ENCODE results near the gene MON2. TPM values are rescaled to one million over a fixed set of nuclear protein-coding genes. Genes with fewer than 3 reads are reported as not detected.

Gene MON2
- total and polyA plus RNA-seq, 2 of the 8 experiments (the other 6 are each of a cell fraction or from before 2014, with no cell fraction given) = 3.8 to 21.8 TPM

GRCh38 chr12:62481843-62482540 is 15.4 kb downstream of the MON2 start:
- H3K23me2 ChIP-seq (ENCODE audit: low read depth, low read length) = no peaks in the 10 kb centered on the region; the same call in 1 of the 2 replicates
- 72% methylated on average over 4 of the region's 4 CpGs; no CpG with 5 or more reads in 1 of the 2 experiments for WGBS, 2 experiments (ENCODE audit: extremely low coverage in 1 of 2, insufficient coverage in 1 of 2, insufficient read length in 1 of 2, insufficient replicate concordance in 2 of 2, low coverage in 1 of 2, low lambda C conversion rate in 2 of 2, missing lambda C conversion rate in 1 of 2)
- H3K4ac ChIP-seq (replicated peaks; ENCODE audit: insufficient read length, low read depth, low read length) = no peak overlapping the region
- POLR2A ChIA-PET (ENCODE audit: partially characterized antibody) = interaction anchor here (1.0 kb wide), 1 partner anchor 32 kb away, joined by 3 read pairs; no protein-coding TSS in a partner anchor
- no peak overlapping the region for H3K23ac ChIP-seq (ENCODE audit: insufficient read length)
- H4K8ac ChIP-seq (ENCODE audit: extremely low read depth, insufficient read depth, low read length) = no peak overlapping the region
- TF ChIP-seq PHF8 (conservative IDR thresholded peaks at IDR 0.05; ENCODE audit: low read depth, low read length) = no peak
- no peak for TF ChIP-seq SP2 (IDR thresholded peaks at IDR 0.05; ENCODE audit: low read length)
- TF ChIP-seq HDAC2 (IDR thresholded peaks at IDR 0.05; ENCODE audit: borderline replicate concordance in 1 of 2, low read depth in 2 of 2, low read length in 2 of 2) = no peak
- TF ChIP-seq TAF7 (optimal IDR thresholded peaks at IDR 0.05; ENCODE audit: borderline replicate concordance, low read depth, low read length) = no peak
- TF ChIP-seq SUZ12 (IDR thresholded peaks at IDR 0.05; ENCODE audit: low read length) = no peak
- no peak for TF ChIP-seq RXRA (IDR thresholded peaks at IDR 0.05; ENCODE audit: insufficient read depth, low read depth, low read length)
- no peak for TF ChIP-seq NANOG (IDR thresholded peaks at IDR 0.05; ENCODE audit: insufficient read depth, low read depth, low read length, poor library complexity, severe bottlenecking)
- TF ChIP-seq EGR1 (IDR thresholded peaks at IDR 0.05; ENCODE audit: borderline replicate concordance, low read depth, low read length) = no peak
- TF ChIP-seq YY1 (IDR thresholded peaks at IDR 0.05; ENCODE audit: low read depth, low read length) = no peak
- TF ChIP-seq CHD1 (IDR thresholded peaks at IDR 0.05; ENCODE audit: low read depth, low read length) = no peak
- peaks cover 2% of the 10 kb centered on the region; the same call in 1 of the 2 replicates for H3K79me1 ChIP-seq (ENCODE audit: low read depth, low read length)
- H3K9ac ChIP-seq (replicated peaks in 1 of 4; ENCODE audit: extremely low read depth in 1 of 4, low read depth in 3 of 4, low read length in 3 of 4) = no peak overlapping the region
- no peak overlapping the region for H4K5ac ChIP-seq (ENCODE audit: insufficient read length, low read depth, low read length)
- no peak overlapping the region for H2BK15ac ChIP-seq (ENCODE audit: low read length)
- no peak overlapping the region for H2BK20ac ChIP-seq (ENCODE audit: low read length)
- no peaks in the 10 kb centered on the region for H4K20me1 ChIP-seq (replicated peaks in 1 of 2; ENCODE audit: control insufficient read depth in 1 of 2, insufficient read depth in 2 of 2, low read length in 2 of 2)
- no peak overlapping the region for H3K4me3 ChIP-seq (ENCODE audit: extremely low read depth in 1 of 4, insufficient read depth in 2 of 4, low read depth in 3 of 4, low read length in 4 of 4)
- DNase-seq (ENCODE audit: low read depth in 1 of 2, low spot score in 2 of 2) (no peak), FAIRE-seq (no peak)
- no peak overlapping the region for H3K27ac ChIP-seq (ENCODE audit: low read depth, low read length)
- H3K4me2 ChIP-seq (ENCODE audit: insufficient read depth in 1 of 2, low read depth in 2 of 2, low read length in 2 of 2) = no peak overlapping the region
- CTCF ChIA-PET (ENCODE audit: partially characterized antibody) = interaction anchor here (0.5 kb wide), 1 partner anchor 42 kb away, joined by 3 read pairs; no protein-coding TSS in a partner anchor
- H3K18ac ChIP-seq (ENCODE audit: extremely low read depth, low read length) = no peak overlapping the region
- no peak overlapping the region for H3K14ac ChIP-seq (ENCODE audit: insufficient read length)
- no peak overlapping the region for H2BK12ac ChIP-seq (ENCODE audit: low read depth, low read length)
- H2AFZ ChIP-seq (ENCODE audit: low read length) = no peak overlapping the region
- no peaks in the 10 kb centered on the region; a peak in 1 of 8 replicates for H3K36me3 ChIP-seq (ENCODE audit: control insufficient read depth in 2 of 4, insufficient read depth in 4 of 4, low read length in 3 of 4)
- H3K9me3 ChIP-seq (ENCODE audit: insufficient read depth in 2 of 2, low read depth in 1 of 2, low read length in 1 of 2) = no peaks in the 10 kb centered on the region
- no peak overlapping the region for H2AK5ac ChIP-seq (ENCODE audit: low read depth, low read length)
- no peaks in the 10 kb centered on the region for H3K4me1 ChIP-seq (replicated peaks in 1 of 4; ENCODE audit: control insufficient read depth in 3 of 4, insufficient read depth in 4 of 4, low read length in 3 of 4)
- no peak overlapping the region for H4K91ac ChIP-seq (replicated peaks; ENCODE audit: insufficient read length, low read length)
- no peak overlapping the region for H3K56ac ChIP-seq (replicated peaks; ENCODE audit: insufficient read length, low read depth, low read length)
- H2BK5ac ChIP-seq (ENCODE audit: low read depth, low read length) = no peak overlapping the region
- H2BK120ac ChIP-seq (replicated peaks; ENCODE audit: low read depth, low read length) = no peak overlapping the region
- H3K79me2 ChIP-seq (ENCODE audit: control insufficient read depth in 1 of 2, insufficient read depth in 2 of 2, low read length in 2 of 2) = peaks cover 0 to 10% of the 10 kb centered on the region in 2 experiments; a peak in 1 of 4 replicates
- H3K27me3 ChIP-seq (replicated peaks in 1 of 4; ENCODE audit: control insufficient read depth in 3 of 4, extremely low read depth in 1 of 4, insufficient read depth in 3 of 4, low read length in 3 of 4) = no peaks in the 10 kb centered on the region
